Activated T-helper 17 cell treated with anti-CD3 and anti-CD28 coated beads, Interleukin-2, amount 50 U/mL, for 72 hours (primary cell): ENCODE data around the gene PYROXD2. TPM values are rescaled to one million over a fixed set of nuclear protein-coding genes. Genes with fewer than 3 reads are reported as not detected.

ENCODE experiments used
- ATAC-seq: fragments of 150-1000 bp; cut with Tn5 transposase; replicated peaks from 2 replicates; pipeline ENCODE4 v1.10.0; 2021; ENCODE audit warnings: mild to moderate bottlenecking, moderate library complexity
- H3K27ac Mint-ChIP-seq: one replicate; pipeline ENCODE4 v1.8.0; 2022; ENCODE audit warnings: mixed read lengths
- H3K27me3 Mint-ChIP-seq: one replicate; pipeline ENCODE4 v1.8.0; 2022; ENCODE audit warnings: mixed read lengths
- H3K36me3 Mint-ChIP-seq: one replicate; pipeline ENCODE4 v1.8.0; 2022; ENCODE audit warnings: low read depth, mild to moderate bottlenecking, mixed read lengths
- H3K4me1 Mint-ChIP-seq: one replicate; pipeline ENCODE4 v1.8.0; 2022; ENCODE audit warnings: mixed read lengths
- H3K4me3 Mint-ChIP-seq: one replicate; pipeline ENCODE4 v1.8.0; 2022; ENCODE audit warnings: mild to moderate bottlenecking, mixed read lengths
- H3K9me3 Mint-ChIP-seq: one replicate; pipeline ENCODE4 v1.8.0; 2022; ENCODE audit warnings: mixed read lengths
- total RNA-seq, 2 donors: library from RNA; stranded (reverse); gene quantifications; one replicate each; pipeline ENCODE4 v1.2.3, GENCODE V29; 2022

The PYROXD2 gene
- total RNA-seq: 1 to 10 TPM; 5.1 to 7.0 TPM

GRCh38 chr10:98414932-98415730, at the start of gene PYROXD2:
PYROXD2 (minus strand) TSS chr10:98415182; CDS start chr10:98415135, 47 bp downstream.
- Mint-ChIP-seq H3K27me3 (no peaks in the 10 kb centered on the region), H3K27ac (peak within 1 kb of the TSS; percentile 40), H3K9me3 (no peaks in the 10 kb centered on the region), H3K4me3 (peak within 1 kb of the TSS; percentile 55), H3K4me1 (peaks cover 7% of the 10 kb centered on the region), H3K36me3 (peaks cover 25% of the 10 kb centered on the region)
- ATAC-seq: peak; percentile 65

DNA sequence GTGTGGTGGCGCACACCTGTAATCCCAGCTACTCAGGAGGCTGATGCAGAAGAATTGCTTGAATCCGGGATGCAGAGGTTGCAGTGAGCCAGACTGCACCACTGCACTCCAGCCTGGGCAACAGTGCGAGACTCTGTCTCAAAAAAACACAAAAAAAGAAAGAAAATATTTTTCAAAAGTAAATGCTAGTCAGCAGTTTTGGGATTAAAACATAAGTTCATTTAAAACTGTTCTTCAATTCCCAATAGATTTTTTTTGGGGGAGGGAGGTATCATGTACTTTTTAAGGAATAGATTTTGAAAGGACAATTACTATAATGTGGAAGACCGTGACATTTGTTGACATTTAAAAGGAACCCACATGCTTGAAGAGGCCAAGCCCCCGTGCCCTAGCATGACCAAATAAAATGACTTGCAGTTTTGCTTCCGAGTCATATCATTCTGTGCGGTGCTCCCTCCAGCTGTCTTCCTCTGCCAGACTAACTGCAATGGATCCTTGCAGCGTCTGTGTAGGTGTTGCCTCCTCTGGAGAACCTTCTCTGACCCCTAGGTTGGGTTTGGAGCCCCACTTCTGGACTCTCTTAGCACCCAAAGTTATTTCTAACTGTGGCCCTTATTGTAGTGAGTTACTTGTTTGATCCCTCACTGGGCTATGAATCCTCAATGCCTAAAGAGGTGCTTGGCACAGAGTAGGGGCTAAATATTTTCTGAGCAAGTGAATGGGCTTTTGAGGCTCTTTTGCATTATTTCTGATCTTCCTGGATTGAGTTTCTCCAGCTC, 49.2 kb upstream of the PYROXD2 start:
- no peak overlapping the region for H3K4me3 Mint-ChIP-seq
- H3K9me3 Mint-ChIP-seq: no peaks in the 10 kb centered on the region
- H3K27ac Mint-ChIP-seq: no peak overlapping the region
- H3K4me1 Mint-ChIP-seq: peaks cover 7% of the 10 kb centered on the region
- ATAC-seq: no peak
- no peaks in the 10 kb centered on the region for H3K36me3 Mint-ChIP-seq
- H3K27me3 Mint-ChIP-seq: peaks cover 6% of the 10 kb centered on the region

DNA sequence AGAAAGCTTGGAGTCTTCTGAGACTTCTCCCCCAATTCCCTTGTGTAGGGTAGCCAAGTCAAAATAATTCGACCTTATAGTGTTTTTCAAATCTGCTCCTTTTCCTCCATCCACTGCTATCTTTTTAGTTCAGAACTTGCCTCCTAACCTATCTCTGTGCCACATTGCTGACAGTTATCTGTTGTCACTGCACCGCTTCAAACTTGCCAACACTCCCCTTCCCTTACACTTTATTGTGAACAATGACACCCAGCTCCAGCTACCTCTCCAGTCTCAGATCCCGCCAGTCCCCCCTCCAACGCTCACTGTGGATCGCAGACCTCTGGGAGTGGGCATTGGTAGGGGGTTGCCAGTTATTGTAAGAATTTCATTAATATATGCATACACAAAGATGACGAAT, 48.0 kb upstream of the PYROXD2 start:
- Mint-ChIP-seq H3K4me3 (no peak overlapping the region), H3K36me3 (no peaks in the 10 kb centered on the region), H3K27me3 (peaks cover 9% of the 10 kb centered on the region), H3K4me1 (peaks cover 7% of the 10 kb centered on the region), H3K9me3 (no peaks in the 10 kb centered on the region), H3K27ac (no peak overlapping the region)
- no peak for ATAC-seq

DNA sequence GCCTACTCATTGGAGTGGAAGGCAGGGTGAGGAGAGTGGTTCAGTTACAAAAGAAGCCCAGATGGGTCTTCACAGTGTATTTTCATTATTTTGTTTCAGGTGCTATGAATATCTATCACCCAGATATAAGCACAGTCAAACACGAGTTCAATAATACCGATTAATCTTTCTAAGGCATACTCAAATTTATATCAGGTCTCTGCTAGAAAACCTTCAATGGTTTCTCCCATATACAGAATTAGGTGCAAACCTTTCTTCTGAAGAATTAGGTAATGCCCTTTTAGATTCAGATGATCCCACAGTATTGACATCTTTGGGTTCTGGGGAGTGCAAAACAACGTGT, 46.5 kb upstream of the PYROXD2 start:
- peak overlapping the region; percentile 14 for H3K27ac Mint-ChIP-seq
- no peaks in the 10 kb centered on the region for H3K9me3 Mint-ChIP-seq
- no peaks in the 10 kb centered on the region for H3K36me3 Mint-ChIP-seq
- H3K4me3 Mint-ChIP-seq: no peak overlapping the region
- no peaks in the 10 kb centered on the region for H3K4me1 Mint-ChIP-seq
- H3K27me3 Mint-ChIP-seq: peaks cover 17% of the 10 kb centered on the region
- no peak for ATAC-seq

GRCh38 chr10:98460837-98461499, 46.0 kb upstream of the PYROXD2 start:
- H3K4me3 Mint-ChIP-seq: no peak overlapping the region
- no peaks in the 10 kb centered on the region for H3K9me3 Mint-ChIP-seq
- ATAC-seq: peak; percentile 61
- H3K4me1 Mint-ChIP-seq: no peaks in the 10 kb centered on the region
- H3K36me3 Mint-ChIP-seq: no peaks in the 10 kb centered on the region
- peak overlapping the region; percentile 14 for H3K27ac Mint-ChIP-seq
- peaks cover 17% of the 10 kb centered on the region for H3K27me3 Mint-ChIP-seq

DNA sequence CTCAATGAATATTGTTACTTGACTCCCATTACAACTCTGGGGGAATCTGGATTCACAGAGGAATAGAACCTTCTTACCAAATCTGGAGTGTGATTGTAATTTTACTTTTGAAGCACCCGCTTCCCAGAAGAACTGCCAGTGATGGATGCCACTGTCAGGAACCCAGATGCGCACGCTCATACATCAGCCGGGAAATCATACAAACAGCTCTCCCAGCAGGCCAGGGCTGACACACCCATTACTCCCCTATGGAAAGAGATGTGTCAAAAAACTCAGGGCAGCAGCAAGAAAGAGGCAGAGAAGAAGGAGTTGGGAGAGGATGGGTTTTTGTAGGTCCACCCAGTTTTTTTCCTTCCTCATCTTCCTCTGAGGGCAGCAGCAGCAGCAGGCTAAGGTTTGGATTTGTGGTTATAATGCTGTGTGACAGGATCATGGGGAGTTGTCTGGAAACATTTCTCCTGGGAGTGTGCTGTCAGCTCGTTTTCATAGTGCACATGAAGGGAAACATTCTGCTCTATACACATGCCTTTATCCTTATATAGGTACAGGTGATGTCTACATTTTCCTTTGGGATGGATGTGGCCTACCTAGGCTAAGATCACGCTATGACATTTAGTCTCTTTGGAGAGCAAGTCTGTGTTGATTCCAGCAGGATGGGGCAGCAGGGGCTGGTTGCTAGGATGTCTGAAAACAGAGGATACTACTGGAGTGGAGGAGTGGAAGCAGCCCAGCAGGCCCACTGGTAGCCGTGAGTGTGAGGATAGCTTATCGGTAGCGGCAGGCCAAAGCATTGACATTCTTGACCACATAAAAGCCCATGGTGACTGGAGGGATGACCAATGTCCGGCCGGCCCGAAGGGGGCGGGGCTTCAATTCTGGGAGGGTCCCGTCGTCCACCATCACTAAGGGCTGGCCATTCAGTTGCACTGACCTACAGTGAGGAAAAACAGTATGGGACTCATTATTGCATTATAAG, 44.1 kb upstream of the PYROXD2 start:
- ATAC-seq: no peak
- Mint-ChIP-seq H3K4me1 (no peaks in the 10 kb centered on the region), H3K27ac (no peak overlapping the region), H3K27me3 (peaks cover 17% of the 10 kb centered on the region), H3K4me3 (no peak overlapping the region), H3K9me3 (no peaks in the 10 kb centered on the region), H3K36me3 (no peaks in the 10 kb centered on the region)

DNA sequence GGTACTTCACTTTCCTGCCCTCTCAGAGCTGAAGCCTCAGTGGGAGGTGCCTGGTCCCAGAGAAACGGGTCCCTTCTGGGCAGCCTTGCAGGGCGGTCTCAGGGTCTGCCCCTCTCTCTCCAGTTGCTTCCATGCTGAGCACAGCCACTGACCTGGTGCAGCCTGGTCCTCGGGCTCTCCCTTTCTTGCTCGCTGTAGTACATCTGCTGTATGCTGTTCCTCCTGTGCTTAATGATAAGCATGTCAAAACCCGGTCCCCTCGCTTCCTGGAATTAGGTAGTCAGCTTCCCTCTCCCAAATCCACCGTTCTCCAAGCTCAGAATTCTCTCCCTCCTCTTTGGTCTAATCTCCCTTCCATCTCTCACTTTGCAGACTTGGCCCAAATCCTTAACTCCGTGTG, 42.7 kb upstream of the PYROXD2 start:
- ATAC-seq: no peak

DNA sequence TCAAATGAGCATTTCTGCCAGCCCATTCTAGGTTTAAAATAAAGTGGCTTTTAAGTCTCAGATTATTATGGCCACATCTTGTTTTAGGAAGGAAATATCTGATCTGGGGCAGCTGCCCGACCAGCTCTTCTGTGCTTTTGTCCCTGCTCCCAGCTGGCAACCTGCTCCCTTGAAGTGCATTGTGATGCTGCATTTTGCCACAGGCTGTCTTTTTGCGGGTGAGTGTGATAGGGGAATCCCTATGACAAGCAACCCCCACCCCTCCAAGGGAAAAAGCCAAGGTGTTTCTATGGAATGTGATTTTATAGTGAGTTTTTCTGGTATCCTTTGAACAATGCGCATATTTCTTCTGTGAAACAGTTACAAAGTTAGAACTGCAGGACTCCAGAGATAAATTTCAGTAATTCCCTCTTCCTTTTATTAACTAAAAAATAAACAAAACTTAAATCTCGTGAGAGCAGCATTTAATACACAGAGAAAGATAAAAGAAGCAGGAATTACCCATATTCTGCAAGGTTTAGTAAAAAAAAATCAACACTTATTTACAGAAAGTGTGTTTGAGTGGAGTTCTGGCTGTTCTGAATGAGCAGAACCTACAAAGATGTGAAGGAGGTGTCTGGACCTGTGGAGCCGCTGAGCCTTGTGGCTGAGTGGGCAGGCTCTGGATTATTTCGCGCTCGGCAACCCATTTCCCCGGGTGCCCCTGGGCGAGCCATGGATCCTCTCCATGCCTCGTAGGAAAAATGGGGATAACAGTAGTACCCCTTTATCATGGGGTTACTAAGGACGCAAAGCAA, 41.9 kb upstream of the PYROXD2 start:
- H3K27me3 Mint-ChIP-seq: peaks cover 17% of the 10 kb centered on the region
- no peaks in the 10 kb centered on the region for H3K36me3 Mint-ChIP-seq
- H3K4me1 Mint-ChIP-seq: no peaks in the 10 kb centered on the region
- no peak for ATAC-seq
- H3K4me3 Mint-ChIP-seq: no peak overlapping the region
- H3K27ac Mint-ChIP-seq: no peak overlapping the region
- H3K9me3 Mint-ChIP-seq: no peaks in the 10 kb centered on the region

More for the DNA sequence above, 42.7 kb upstream of the PYROXD2 start:
- no peak overlapping the region for H3K4me3 Mint-ChIP-seq
- no peak overlapping the region for H3K27ac Mint-ChIP-seq
- H3K4me1 Mint-ChIP-seq: no peaks in the 10 kb centered on the region
- H3K27me3 Mint-ChIP-seq: peaks cover 11% of the 10 kb centered on the region
- no peaks in the 10 kb centered on the region for H3K36me3 Mint-ChIP-seq
- no peaks in the 10 kb centered on the region for H3K9me3 Mint-ChIP-seq

DNA sequence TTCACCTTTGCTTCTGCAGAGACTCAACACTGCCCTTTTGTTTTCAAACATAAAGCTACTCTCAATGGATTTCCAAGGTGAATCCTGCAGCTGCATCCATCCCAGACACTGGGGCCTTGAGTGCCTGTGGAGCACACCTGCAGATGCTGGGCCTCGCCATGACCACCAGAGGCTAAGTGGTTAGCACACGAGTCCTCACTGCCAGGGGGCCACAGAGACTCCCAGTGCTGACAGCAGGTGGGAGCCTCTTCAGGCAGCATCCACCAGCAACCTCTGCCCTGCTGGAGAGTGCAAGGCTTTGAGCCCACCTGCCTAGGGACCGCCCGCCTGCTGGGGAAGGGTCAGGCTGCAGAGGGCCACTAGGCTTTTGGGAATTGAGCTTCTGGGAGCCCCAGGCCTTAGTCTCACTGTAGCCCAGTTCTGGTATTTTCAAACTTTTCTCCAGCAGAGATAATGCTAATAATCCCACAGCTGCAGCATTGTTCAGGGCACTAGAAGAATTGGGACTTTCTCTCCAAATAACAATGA, 41.1 kb upstream of the PYROXD2 start:
- Mint-ChIP-seq H3K9me3 (no peaks in the 10 kb centered on the region), H3K27ac (no peak overlapping the region), H3K4me3 (no peak overlapping the region), H3K36me3 (no peaks in the 10 kb centered on the region), H3K27me3 (peaks cover 20% of the 10 kb centered on the region), H3K4me1 (no peaks in the 10 kb centered on the region)
- no peak for ATAC-seq

- Mint-ChIP-seq H3K4me1 (no peaks in the 10 kb centered on the region), H3K36me3 (no peaks in the 10 kb centered on the region), H3K9me3 (no peaks in the 10 kb centered on the region), H3K4me3 (no peak overlapping the region), H3K27me3 (peaks cover 23% of the 10 kb centered on the region), H3K27ac (no peak overlapping the region)
- ATAC-seq: no peak
These were observed 38.7 kb upstream of the PYROXD2 start for GRCh38 chr10:98453729-98454128.

DNA sequence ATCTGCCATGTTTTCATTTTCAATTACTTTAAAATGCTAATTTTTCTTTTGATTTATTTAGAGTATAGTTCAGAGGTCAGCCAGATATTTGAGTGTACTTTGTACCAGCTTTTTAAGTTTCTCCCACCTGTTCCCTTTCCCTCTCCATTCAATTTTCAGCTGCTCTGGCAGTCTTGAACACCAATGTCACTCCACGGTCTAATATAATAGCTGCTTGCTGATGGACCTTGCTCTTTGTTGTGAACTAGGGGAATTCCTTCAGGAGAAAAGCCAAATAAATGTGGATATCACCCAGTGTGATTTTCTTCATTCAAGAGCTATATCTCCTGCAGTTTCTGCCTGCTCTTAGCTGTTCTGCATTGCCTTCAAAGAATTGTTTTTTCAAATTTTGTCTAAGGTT, 35.6 kb upstream of the PYROXD2 start:
- Mint-ChIP-seq H3K9me3 (no peaks in the 10 kb centered on the region), H3K4me3 (no peak overlapping the region), H3K36me3 (peaks cover 7% of the 10 kb centered on the region), H3K27me3 (peaks cover 12% of the 10 kb centered on the region), H3K4me1 (peaks cover 6% of the 10 kb centered on the region), H3K27ac (peak overlapping the region; percentile 16)
- ATAC-seq: no peak

- H3K36me3 Mint-ChIP-seq: peaks cover 20% of the 10 kb centered on the region
- peaks cover 12% of the 10 kb centered on the region for H3K27me3 Mint-ChIP-seq
- H3K4me1 Mint-ChIP-seq: peaks cover 14% of the 10 kb centered on the region
- no peaks in the 10 kb centered on the region for H3K9me3 Mint-ChIP-seq
- H3K4me3 Mint-ChIP-seq: no peak overlapping the region
- H3K27ac Mint-ChIP-seq: no peak overlapping the region
- no peak for ATAC-seq
These were observed 34.3 kb upstream of the PYROXD2 start for GRCh38 chr10:98449287-98449686.

DNA sequence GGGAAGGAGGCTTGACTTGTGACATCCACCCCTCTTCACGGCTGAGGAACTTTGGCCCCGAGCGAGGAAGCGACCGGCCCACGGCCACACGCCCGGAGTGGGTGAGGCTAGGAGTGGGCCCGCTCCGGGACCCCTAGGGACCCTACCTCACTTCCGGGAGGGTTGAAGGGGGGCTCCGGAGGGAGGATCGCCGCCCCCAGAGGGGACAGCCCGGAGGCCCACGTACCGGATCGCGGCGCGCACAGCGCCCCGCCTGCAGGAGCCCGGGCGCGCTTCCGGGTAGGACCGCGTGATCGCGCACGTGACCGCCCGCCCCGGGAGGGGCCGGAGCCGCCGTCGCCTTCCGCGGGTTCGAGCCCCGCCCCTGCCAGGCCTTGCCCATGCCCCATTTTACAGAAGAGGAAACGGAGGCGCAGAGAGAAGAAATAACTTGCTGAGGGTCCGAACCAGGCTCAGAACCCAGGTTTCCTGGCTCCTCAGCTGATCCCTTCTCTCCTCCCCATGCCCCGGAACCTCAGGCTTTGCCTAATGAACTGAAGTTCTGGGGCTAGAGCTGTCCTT, 31.8 kb upstream of the PYROXD2 start, which contains the start of gene HPS1:
Gene HPS1 (minus strand): TSS at position 275 of the 561 bp plus-strand sequence. CDS start 3,695 bp downstream, outside the sequence.
- H3K4me1 Mint-ChIP-seq: peaks cover 30% of the 10 kb centered on the region
- no peaks in the 10 kb centered on the region for H3K9me3 Mint-ChIP-seq
- H3K27me3 Mint-ChIP-seq: peaks cover 4% of the 10 kb centered on the region
- peak within 1 kb of the TSS; percentile 87 for H3K4me3 Mint-ChIP-seq
- peaks cover 45% of the 10 kb centered on the region for H3K36me3 Mint-ChIP-seq
- ATAC-seq: peak; percentile 95
- peak within 1 kb of the TSS; percentile 92 for H3K27ac Mint-ChIP-seq
